Vagina (tissue), 2 donors: ENCODE results near the gene OSTN.

ENCODE experiments used
- POLR2A ChIP-seq, 2 donors: fragments of 450-650 bp; IDR thresholded peaks; one replicate each; pipeline ENCODE4 v1.6.1; 2017; ENCODE audit warnings: antibody characterized with exemption in 2 of 2, mild to moderate bottlenecking in 2 of 2, moderate library complexity in 2 of 2
- TF ChIP-seq, protein P1 (sequence below), 3 experiments: fragments of 450-650 bp in 2 of 3; fragments of 200-600 bp in 1 of 3; sonication (generic) in 1 of 3; IDR thresholded peaks; one replicate each; pipeline ENCODE4 v1.5.1; 2017 to 2019; ENCODE audit warnings: antibody characterized with exemption in 3 of 3, mild to moderate bottlenecking in 2 of 3, moderate library complexity in 2 of 3

GRCh38 chr3:191239407-191240031 lies 40.5 kb downstream of the OSTN start:
- TF ChIP-seq, protein P1, sequence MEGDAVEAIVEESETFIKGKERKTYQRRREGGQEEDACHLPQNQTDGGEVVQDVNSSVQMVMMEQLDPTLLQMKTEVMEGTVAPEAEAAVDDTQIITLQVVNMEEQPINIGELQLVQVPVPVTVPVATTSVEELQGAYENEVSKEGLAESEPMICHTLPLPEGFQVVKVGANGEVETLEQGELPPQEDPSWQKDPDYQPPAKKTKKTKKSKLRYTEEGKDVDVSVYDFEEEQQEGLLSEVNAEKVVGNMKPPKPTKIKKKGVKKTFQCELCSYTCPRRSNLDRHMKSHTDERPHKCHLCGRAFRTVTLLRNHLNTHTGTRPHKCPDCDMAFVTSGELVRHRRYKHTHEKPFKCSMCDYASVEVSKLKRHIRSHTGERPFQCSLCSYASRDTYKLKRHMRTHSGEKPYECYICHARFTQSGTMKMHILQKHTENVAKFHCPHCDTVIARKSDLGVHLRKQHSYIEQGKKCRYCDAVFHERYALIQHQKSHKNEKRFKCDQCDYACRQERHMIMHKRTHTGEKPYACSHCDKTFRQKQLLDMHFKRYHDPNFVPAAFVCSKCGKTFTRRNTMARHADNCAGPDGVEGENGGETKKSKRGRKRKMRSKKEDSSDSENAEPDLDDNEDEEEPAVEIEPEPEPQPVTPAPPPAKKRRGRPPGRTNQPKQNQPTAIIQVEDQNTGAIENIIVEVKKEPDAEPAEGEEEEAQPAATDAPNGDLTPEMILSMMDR (IDR thresholded peaks at IDR 0.05) = no peak
- no peak for TF ChIP-seq POLR2A (IDR thresholded peaks at IDR 0.05)
